C1 segment of cervical spinal cord (tissue), 14 donors: Measurements from ENCODE around the gene SRRD.
A peak's percentile ranks its signal among the peaks of the same experiment; 100 is the strongest.
"Not testable (repeated sequence)": the region's sequence is repeated elsewhere in the genome, so short reads cannot be mapped to it uniquely, and the experiment has no call there.

Experiments
- DNase-seq, 14 donors: peaks; one replicate each; lab custom pipeline; 2025; lab: John Stamatoyannopoulos, UW

The SRRD gene, protein sequence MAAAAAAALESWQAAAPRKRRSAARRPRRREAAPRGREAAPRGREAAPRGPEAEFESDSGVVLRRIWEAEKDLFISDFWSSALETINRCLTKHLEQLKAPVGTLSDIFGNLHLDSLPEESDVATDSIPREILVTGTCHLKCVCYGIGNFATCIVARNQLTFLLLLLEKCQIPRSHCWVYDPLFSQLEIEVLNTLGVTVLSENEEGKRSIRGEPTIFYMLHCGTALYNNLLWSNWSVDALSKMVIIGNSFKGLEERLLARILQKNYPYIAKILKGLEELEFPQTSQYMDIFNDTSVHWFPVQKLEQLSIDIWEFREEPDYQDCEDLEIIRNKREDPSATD

DNA sequence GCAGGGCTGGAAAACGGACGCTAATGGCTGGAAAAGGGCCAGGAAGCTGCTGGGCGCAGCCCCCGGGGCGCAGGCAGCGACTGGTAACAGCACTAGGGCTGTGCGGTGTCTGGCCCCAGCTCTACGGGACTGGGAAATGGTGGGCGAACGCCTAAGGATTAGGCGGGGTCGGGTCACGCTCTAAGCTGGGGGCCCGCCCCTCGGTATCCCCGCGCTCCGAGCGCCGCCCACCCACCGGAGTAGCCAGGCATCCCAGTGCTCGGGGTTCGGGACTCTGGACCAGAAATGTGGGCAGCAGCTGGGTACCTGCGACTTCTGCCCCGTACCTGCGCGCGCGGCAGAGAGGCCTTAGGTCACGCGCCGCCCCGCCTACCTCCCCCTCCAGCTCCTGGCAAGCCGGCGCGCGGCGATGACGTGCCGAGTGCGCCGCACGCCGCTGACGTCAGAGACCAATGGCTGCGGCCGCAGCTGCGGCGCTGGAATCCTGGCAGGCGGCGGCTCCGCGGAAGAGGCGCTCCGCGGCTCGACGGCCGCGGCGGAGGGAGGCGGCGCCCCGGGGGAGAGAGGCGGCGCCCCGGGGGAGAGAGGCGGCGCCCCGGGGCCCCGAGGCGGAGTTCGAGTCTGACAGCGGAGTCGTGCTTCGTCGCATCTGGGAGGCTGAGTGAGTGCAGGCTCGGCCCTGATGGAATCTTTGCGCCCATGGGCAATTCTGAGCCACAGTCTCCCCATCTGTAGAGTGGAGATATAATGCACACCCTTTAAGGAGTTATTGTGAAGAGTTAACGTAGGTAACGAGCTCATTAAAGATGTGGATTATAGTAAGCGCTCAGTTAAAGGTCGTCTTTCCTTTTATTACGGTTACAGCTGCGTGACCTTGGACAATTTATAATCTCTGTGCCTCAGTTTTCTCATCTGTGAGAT lies at the start of gene SRRD, which contains the start of gene HPS4:
Gene SRRD (plus strand): TSS at position 439 of the 921 bp plus-strand sequence. CDS start 14 bp downstream, at position 453.
Gene HPS4 (minus strand): TSS at position 345 of the 921 bp plus-strand sequence. CDS start 2,021 bp downstream, outside the sequence.
- peak; percentile 9 to 89 (median 74) for DNase-seq

DNA sequence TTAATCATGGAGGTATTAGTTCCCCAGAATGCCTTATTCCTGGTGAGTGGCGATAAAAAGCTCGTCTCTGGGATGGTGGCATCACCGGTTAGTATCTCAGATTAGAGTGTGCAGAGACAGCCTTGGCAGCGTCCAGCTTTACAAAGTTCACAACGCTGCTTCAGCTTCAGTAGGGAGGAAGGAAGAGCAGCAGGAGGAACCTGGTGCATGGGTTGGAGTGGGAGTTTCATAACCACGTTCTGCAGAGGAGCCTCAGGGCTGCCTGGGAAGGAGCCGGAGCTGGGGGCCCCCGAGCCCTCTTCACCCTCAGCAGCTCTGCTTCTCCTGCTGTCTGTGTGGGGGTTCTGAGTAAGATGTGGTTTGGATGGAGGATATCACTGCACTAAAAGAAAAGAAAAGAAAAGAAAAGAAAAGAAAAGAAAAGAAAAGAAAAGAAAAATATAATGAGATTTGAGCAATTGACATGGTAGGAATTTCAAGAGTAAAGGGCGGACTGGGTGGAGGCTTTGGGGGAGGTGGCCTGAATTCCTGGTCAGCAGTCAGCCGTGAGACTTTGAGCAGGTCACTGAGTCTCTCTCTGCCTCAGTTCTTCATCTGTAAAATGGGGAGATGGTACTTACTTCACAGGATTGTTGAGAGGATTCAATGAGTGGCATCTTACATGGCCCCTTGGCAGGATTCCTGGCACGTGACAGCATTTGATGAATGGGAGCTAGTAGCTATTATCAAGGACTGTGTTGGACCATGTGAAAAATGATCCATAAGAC lies 48.2 kb upstream of the SRRD start:
- DNase-seq = no peak

DNA sequence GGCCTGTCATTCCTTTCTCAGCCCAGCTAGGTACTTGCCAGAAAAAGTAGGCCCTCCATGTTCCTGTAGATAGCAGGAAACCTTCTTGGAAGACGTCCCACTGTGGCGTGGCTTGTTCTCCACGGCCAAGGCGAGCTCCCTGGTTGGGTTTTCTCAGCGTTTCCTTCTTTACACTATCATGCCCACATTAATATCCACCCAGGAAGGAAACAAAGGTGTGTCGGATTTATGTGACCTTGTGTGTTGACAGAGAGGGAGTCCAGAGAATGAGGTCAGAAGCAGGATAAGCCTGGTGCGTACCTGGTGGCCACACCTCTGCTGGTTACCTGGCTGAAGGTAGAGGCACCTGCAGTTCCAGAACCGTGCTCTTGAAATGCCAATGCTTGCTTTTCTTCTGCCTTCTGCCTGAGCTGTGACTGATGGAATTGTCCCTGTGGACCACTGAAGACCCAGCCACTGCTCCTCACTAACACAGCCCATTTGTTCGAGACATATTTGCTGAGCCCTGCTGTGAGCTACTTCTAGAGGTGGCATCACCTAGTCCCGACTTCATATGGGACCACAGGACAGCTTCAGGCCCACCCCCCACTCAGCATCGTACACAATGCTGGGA lies 46.7 kb upstream of the SRRD start:
- no peak for DNase-seq

DNA sequence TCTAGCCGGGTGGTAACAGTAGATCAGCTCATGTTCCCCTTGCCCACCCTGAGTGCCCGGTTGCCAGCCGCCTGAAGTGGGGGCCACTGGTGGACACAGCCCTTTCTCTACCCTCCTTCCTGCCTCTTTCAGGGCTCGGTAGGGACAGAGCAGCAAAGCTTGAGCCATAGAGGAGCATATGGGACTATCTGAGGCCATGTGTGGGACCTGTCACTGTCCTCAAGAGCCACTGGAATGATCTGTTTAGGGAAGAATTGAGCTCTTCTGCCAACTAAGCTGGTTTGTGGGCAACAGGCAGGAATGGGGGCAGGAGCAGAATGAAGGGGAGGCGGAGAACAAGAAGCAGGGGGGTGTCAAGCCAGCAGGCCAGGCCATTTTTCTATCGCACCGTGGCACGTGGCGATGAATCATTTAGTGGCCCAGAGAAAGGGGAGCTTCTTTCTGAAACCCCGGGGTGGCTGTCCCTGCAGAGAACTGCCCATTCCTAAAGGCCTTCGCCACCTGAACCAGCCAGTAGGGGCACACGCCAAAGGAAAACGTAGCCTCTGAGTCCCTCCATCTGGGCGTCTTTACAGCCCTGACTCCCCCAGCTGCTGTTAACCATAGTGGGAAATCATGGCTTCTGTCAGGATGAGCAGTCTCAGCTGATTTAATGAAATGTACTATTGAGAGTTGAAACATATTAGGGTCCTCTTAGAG lies 45.8 kb upstream of the SRRD start:
- DNase-seq = no peak

DNA sequence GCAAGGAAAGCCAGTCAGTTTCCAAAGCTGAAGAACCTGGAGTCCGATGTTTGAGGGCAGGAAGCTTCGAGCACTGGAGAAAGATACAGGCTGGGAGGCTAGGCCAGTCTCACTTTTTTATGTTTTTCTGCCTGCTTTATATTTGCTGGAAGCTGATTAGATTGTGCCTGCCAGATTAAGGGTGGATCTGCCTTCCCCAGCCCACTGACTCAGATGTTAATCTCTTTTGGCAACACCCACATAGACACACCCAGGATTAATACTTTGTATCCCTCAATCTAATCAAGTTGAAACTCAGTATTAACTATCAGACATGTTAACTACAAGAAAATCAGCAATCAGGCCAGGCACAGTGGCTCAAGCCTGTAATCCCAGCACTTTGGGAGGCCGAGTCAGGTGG lies 44.9 kb upstream of the SRRD start:
- not testable (repeated sequence) for DNase-seq

DNA sequence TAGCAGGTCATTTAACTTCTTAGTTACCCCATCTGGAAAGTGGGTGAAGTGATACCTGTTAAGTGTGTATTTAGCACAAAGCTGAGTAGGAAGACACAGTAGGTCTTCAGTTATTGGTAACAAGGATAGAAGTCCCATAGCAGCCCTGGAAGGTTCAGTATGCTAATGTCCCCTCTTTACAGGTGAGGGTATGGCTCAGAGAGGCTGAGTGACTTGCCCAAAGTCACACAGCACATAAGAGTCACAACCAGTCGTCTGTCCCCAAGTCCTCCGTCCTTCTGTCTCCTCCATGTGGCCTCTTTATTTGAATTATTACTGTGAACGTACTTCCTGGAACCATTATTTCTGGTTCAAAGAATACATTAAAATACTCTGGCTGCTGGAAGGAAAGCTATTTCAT lies 44.1 kb upstream of the SRRD start:
- DNase-seq = no peak

DNA sequence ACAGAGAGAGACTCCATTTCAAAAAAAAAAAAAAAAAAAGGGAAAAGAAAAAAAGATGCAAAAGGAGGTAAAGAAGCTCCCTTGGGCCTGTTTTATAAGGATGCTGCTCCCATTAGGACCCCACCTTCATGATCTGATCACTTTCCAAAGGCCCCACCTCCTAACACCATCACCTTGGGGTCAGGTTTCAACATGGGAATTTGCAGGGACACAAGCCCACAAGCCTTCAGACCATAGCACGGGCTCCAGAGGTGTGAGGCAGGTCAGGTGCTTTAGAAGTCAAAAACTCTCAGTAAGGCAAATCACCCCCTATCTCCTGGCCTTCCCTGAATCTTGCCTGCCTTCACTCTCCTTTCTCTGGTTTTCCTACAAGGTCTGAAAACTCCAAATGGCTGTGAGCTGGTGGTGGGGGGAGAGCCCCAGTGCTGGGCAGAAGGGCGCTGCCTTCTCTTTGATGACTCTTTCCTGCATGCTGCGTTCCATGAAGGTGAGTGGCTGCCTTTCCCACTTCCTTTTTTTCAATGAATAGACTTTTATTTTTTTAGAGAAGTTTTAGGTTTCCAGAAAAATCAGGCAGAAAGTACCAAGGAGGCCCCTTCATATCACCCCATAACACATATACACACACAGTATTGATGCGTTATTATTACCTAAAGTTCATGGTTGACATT lies 41.5 kb upstream of the SRRD start:
- DNase-seq = no peak

DNA sequence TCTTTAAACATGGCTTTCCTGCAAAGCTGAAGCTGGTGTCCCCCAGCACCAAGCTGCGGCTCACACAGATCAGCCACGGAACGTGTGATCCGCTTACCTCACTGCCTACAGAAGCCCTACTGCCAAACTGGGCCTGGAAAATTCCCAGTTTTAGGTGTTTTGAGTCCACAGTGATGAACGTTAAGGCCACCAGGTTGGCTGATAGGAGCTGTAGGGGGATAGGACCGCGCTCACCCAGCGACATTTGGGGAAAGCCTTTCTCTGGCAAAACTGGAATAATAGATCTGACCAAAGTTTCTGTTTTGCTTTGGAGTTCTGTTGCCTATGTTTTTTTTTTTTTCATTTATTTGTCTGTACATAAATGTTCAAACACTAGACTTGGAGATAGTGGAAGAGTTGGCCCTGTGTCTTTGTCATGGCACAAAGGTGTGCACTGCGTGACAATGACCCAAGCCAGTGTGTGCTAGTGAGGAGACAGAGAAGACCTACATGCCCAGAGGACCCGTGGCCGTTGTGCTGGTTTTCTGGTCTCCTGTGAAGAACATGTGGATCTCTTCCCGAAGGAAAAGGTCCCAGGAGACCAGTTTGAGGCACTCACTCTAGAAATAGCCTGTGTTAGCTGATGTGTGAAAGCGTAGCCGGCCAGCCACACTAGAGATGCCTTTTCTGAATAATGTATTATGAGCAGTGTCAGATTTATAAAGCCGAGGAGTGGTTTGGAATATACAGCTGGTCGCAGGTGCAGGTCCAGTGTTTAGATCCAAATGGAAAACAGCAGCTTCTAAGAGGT lies 39.6 kb upstream of the SRRD start:
- DNase-seq = no peak

DNA sequence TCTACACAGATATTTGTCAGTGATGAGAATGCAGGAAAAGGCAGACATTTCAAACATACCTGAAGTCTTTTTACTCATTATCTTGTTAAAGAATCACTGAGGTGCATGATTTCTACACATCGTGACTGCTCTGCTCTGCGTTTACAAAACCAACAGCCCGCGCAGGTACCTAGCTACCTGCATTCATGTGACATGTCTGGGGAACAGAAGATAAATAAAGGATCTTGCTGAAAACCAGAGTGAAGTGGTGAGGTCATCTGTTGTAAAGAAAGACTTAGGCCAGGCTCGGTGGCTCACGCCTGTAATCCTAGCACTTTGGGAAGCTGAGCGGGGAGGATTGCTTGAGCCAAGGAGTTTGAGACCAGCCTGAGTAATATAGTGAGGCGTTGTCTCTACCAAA lies 38.9 kb upstream of the SRRD start:
- DNase-seq = no peak

DNA sequence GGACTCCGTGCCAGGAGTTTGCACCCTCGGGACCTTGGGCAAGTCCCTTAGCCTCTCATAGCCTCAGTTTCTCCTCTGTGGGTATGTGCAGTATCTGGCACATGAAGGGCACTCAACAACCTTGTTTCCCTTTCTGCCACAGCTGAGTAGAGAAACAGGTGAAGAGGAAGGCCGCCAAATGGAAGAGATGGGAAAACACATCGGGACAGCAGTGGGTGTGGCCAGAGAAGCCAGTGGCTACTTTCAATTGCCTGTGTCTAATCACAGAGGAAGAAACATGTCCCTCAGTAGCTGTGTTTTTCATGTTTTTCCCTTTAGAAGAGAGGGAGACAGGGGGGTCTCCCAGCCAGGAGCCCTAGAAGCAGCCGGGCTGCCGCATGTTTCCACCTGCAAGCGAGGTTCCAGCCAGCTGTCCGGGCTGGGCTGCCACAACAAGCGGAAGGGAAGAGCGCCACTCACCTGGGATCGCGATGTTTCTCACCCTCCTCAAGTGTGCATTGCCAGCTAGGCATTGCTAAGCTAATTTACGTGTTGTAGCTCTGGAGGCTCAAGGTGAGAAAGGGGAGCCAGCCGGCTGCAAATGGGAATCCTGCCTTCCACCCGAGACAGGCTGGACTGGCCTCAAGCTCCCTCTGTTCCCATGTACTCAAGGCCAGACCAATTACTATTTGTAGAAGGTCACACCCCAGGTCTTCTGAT lies 38.0 kb upstream of the SRRD start:
- DNase-seq = no peak

DNA sequence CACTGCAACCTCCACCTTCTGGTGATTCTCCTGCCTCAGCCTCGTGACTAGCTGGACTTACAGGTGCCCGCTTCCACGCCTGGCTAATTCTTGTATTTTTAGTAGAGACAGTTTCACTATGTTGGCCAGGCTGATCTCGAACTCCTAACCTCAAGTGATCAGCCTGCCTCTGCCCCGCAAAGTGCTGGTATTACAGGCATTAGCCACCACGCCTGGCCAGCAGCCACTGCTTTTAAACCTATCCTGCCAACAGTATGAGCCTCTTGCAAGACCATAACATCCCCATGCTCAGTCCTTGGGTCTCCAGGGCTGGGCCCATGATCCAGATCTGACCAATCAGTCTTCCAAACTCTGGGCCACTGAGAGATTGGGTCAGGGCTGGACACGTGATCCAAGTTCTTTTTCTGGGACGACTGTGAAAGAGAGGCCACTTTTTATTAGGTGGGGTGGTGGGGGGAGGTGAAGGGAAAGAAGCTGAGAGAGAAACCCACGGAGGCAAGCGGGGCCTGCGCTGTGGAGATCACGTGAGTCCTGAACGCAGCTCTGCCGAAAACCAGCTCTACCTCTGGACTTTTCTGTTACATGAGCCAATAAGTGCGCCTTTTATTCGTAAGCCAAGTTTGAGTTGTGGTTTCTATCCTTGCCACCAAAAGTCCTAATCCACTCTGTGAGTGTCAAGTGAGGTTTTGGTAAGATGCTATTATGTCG lies 36.7 kb upstream of the SRRD start:
- DNase-seq = no peak

DNA sequence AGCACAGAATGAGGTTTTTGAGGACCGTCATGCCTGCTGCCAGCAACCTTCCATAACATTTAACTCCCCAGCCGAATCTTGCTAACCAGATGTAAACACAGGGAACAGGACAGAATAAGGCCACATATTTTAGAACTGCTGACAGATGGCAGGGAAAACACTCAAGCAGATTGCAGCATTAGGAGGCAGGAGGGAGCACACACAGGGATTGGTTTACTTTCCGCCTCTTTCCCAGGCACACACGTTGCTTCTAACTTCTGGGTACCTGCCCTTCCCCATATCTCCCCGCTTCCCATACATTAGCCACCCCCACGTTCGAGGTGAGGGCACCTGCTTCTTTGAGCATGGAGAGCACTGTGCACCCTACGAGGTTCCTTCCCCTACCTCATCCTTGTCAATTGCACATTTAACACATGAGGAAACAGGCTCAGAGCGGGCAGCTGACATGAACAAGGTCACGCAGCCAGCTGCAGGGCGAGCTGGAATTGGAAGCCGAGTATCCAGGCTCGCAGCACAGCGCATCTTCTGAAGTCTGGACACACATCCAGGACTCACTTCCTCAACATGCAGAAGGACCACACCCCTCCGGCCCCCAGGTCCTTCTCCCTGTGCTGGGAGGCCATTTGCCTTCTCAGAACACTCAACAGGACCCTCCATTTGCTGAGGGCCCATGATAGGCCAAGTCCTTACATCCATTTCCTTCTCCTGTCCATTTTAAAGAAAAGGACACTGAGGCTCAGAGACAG lies 35.9 kb upstream of the SRRD start:
- DNase-seq = peak in 1 of 14 donors; percentile 84

DNA sequence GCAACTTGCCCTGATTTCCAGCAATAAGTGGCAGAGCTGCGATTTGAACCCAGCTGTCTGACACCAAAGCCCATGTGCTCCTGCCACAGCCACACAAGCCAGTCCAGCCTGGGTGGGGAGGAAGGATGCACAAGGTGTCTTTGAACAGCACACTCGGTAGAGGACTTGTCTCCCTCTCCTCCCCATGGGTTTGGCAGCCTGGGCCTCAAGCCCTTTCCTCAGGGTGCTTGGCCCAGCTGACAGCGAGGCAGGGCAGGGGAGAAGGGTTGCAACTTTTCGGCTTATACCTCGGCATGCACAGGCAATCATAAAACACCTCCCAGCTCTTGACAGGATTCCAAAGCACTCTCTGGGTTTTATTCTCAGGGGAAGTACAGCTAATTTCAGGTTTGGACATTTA lies 35.3 kb upstream of the SRRD start:
- DNase-seq = no peak

DNA sequence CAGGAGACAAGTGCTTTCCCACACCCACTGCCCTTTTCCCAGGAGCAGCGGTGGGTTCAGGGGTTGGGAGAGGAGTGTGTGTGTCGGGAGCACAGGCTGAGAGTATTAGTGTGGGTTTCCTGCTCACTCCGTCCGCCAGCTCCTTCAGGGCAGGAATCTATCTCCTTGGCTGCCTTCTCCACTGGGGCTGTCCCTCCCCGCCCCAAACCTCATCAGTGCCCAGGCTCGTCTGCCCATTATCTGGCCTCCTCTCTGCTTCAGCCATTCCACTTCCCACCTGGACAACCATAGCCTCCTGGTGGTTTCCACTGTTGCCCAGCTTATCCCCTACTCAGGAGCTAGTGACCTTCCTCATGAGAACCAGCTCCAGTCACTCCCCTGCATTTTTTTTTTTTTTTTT lies 34.7 kb upstream of the SRRD start:
- no peak for DNase-seq

DNA sequence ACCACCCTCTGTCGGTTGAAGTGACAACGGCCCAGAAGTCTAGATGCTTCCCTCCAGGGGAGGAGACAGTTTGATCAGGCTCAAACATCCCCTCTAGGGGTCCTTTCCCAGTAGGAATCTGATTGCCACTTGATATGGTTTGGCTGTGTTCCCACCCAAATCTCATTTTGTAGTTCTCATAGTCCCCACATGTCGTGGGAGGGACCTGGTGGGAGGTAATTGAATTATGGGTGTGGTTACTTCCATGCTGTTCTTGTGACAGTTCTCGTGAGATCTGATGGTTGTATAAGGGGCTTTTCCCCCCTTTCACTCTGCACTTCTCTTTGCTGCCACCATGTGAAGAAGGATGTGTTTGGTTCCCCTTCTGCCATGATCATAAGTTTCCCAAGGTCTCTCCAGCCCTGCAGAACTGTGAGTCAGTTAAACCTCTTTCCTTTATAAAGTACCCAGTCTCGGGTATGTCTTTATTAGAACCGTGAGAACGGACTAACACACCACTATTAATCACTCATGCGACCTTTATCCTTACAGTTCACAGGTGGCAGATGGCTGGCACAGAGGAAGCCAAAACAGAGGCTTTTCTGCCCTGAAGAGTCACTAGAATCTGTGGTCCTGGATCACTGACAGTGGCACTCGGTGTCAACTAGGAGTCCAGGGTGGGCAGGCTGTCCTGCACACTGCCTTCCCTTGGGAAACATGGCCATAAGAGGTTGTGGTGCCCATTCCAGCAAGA lies 33.1 kb upstream of the SRRD start:
- no peak for DNase-seq

DNA sequence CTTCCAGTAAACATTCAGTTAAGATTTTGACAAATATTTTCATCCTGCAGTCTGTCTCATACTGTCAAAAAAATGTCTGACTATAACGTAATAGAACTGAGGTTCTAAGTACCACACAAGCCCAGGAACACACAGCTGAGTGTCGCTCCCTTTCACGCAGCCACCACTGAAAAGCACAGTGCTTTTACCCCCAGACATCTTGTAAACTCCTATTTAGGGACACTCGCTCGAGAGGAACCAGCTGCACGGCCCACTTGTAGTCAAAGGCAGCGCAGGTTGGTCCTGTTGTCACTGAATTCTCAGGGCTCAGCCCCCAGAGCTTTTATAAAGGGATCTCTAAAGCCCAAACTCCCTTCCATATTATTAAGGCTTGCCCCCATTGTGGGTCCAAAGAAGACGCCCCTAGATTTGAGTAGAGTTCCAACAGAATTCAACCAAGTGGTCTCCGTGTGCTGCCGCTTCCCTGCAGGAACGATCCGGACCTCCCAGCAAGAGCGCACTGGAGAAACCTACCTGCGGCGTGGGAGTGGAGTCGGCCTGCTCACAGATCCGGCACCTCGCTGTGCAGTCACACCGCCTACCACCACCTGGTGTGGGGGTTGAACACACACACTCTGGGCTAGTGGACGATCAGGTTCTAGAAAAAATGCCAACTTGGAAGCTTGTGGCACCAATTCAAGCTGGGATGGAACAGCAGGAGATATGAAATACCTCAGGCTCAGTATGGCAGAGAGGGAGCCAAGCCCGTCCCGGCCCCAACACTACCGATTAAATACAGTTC lies 31.3 kb upstream of the SRRD start:
- peak in 1 of 14 donors; percentile 82 for DNase-seq
